Mesenchymal stem cell (in vitro differentiated cells and primary cell): ENCODE results near the gene ME2.
"Not testable (repeated sequence)": the region's sequence is repeated elsewhere in the genome, so short reads cannot be mapped to it uniquely, and the experiment has no call there.

ENCODE experiments used
- DNase-seq: peaks from one replicate; pipeline ENCODE4 v3.0.0-alpha.2; 2013
- H2AFZ ChIP-seq: one replicate; pipeline ENCODE4 v1.6.1; 2013; ENCODE audit warnings: low read depth, mild to moderate bottlenecking, control low read depth, inconsistent platforms, low read length, moderate library complexity
- H2AK5ac ChIP-seq: 2 replicates; pipeline ENCODE4 v1.6.1; 2013; ENCODE audit warnings: low read length, moderate library complexity, mild to moderate bottlenecking, inconsistent platforms; ENCODE audit not compliant: severe bottlenecking
- H2BK120ac ChIP-seq: one replicate; pipeline ENCODE4 v1.6.1; 2013; ENCODE audit warnings: low read depth, mild to moderate bottlenecking, inconsistent platforms, low read length, moderate library complexity
- H2BK12ac ChIP-seq, 2 experiments: one replicate each; pipeline ENCODE4 v1.6.1; 2013; ENCODE audit warnings: inconsistent platforms in 2 of 2, low read length in 2 of 2, mild to moderate bottlenecking in 2 of 2, moderate library complexity in 2 of 2, control low read depth in 1 of 2
- H2BK15ac ChIP-seq: one replicate; pipeline ENCODE4 v1.6.1; 2013; ENCODE audit warnings: mild to moderate bottlenecking, low read depth, inconsistent platforms; ENCODE audit not compliant: poor library complexity, severe bottlenecking
- H2BK5ac ChIP-seq: 2 replicates; pipeline ENCODE4 v1.6.1; 2013; ENCODE audit warnings: low read depth, mild to moderate bottlenecking, low read length, control low read depth, inconsistent platforms; ENCODE audit not compliant: poor library complexity, severe bottlenecking
- H3K14ac ChIP-seq, 2 experiments: one replicate each; pipeline ENCODE4 v1.6.1; 2013; ENCODE audit warnings: inconsistent platforms in 2 of 2, low read length in 2 of 2, control low read depth in 1 of 2, mild to moderate bottlenecking in 1 of 2, moderate library complexity in 1 of 2
- H3K18ac ChIP-seq, 2 experiments: one replicate each; pipeline ENCODE4 v1.6.1; 2013; ENCODE audit warnings: inconsistent platforms in 2 of 2, low read length in 2 of 2, control low read depth in 1 of 2, low read depth in 1 of 2, mild to moderate bottlenecking in 1 of 2
- H3K23ac ChIP-seq, 2 experiments: one replicate each; pipeline ENCODE4 v1.6.1; 2013; ENCODE audit warnings: inconsistent platforms in 2 of 2, low read length in 2 of 2, mild to moderate bottlenecking in 2 of 2, moderate library complexity in 2 of 2, control low read depth in 1 of 2
- H3K27ac ChIP-seq: 2 replicates; pipeline ENCODE4 v1.5.1; 2013; ENCODE audit warnings: mild to moderate bottlenecking, moderate library complexity, low read length, control low read depth, inconsistent platforms; ENCODE audit not compliant: poor library complexity, severe bottlenecking
- H3K27me3 ChIP-seq, 2 experiments: 2 replicates each; pipeline versions ENCODE4 v1.6.1 to v1.7.0; 2013; ENCODE audit warnings: low read length in 2 of 2, mild to moderate bottlenecking in 2 of 2, moderate library complexity in 2 of 2, control low read depth in 1 of 2, inconsistent platforms in 1 of 2; ENCODE audit not compliant: control insufficient read depth in 1 of 2, insufficient read depth in 1 of 2
- H3K36me3 ChIP-seq, 2 experiments: 2 replicates each; pipeline versions ENCODE4 v1.6.1 to v1.7.0; 2013; ENCODE audit warnings: low read length in 2 of 2, control low read depth in 1 of 2, inconsistent platforms in 1 of 2, low read depth in 1 of 2, mild to moderate bottlenecking in 1 of 2; ENCODE audit not compliant: insufficient read depth in 2 of 2, control insufficient read depth in 1 of 2
- H3K4ac ChIP-seq, 2 experiments: one replicate each; pipeline ENCODE4 v1.6.1; 2013; ENCODE audit warnings: inconsistent platforms in 2 of 2, low read length in 2 of 2, mild to moderate bottlenecking in 2 of 2, moderate library complexity in 2 of 2, control low read depth in 1 of 2, low read depth in 1 of 2
- H3K4me1 ChIP-seq: 2 replicates; pipeline ENCODE4 v1.6.1; 2013; ENCODE audit warnings: low read depth, low read length, control low read depth; ENCODE audit not compliant: control insufficient read depth, insufficient read depth
- H3K4me2 ChIP-seq: 2 replicates; pipeline ENCODE4 v1.6.1; 2013; ENCODE audit warnings: low read length, mild to moderate bottlenecking, inconsistent platforms; ENCODE audit not compliant: poor library complexity, severe bottlenecking
- H3K4me3 ChIP-seq, 2 experiments: 2 replicates each; pipeline versions ENCODE4 v1.5.1 to v1.7.0; 2013; ENCODE audit warnings: low read length in 2 of 2, mild to moderate bottlenecking in 2 of 2, control low read depth in 1 of 2, low read depth in 1 of 2; ENCODE audit not compliant: insufficient read depth in 1 of 2
- H3K79me1 ChIP-seq: replicated peaks from 2 replicates; pipeline ENCODE4 v1.6.1; 2013; ENCODE audit warnings: mild to moderate bottlenecking, control low read depth, low read length, inconsistent platforms; ENCODE audit not compliant: poor library complexity, severe bottlenecking
- H3K9ac ChIP-seq: 2 replicates; pipeline ENCODE4 v1.7.0; 2013; ENCODE audit warnings: mild to moderate bottlenecking, low read length, moderate library complexity
- H3K9me3 ChIP-seq: 2 replicates; pipeline ENCODE4 v1.7.0; 2013; ENCODE audit warnings: mild to moderate bottlenecking, low read length; ENCODE audit not compliant: control insufficient read depth
- H4K8ac ChIP-seq: one replicate; pipeline ENCODE4 v1.6.1; 2013; ENCODE audit warnings: inconsistent platforms, mild to moderate bottlenecking, low read length, moderate library complexity
- H4K91ac ChIP-seq: one replicate; pipeline ENCODE4 v1.6.1; 2013; ENCODE audit warnings: mild to moderate bottlenecking, low read length, inconsistent platforms
- WGBS: methylation state at CpG from one replicate; pipeline ENCODE4 v1.1.7; 2013; ENCODE audit warnings: mixed read lengths; 5-methylcytosine and 5-hydroxymethylcytosine counted together

Gene ME2

DNA sequence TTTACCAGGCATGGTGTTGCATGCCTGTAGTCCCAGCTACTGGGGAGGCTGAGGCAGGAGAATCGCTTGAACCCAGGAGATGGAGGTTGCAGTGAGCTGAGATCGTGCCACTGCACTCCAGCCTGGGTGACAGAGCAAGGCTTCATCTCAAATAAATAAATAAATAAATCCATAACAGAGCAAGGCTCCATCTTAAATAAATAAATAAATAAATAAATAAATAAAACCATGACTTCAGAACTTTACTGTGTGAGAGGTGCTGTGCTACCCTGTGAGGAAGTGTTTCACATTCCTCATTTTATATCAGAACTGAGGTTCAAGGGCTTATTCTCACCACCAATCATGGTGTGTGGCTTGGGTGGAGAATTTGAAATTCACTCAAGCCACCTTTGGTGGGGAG, 67.0 kb downstream of the ME2 start:
- H2AK5ac ChIP-seq, H3K14ac ChIP-seq, H2BK12ac ChIP-seq, H3K4me1 ChIP-seq, H2BK120ac ChIP-seq, H2BK15ac ChIP-seq, H3K4ac ChIP-seq, H2AFZ ChIP-seq, H3K18ac ChIP-seq, H3K4me2 ChIP-seq, H3K9me3 ChIP-seq, H3K4me3 ChIP-seq, DNase-seq, H3K27me3 ChIP-seq, H3K23ac ChIP-seq, H4K91ac ChIP-seq, H3K9ac ChIP-seq, H3K27ac ChIP-seq, H3K36me3 ChIP-seq, H4K8ac ChIP-seq, H3K79me1 ChIP-seq, H2BK5ac ChIP-seq: not testable (repeated sequence)
- no CpG with 5 or more reads among the region's 2 CpGs for WGBS

GRCh38 chr18:50947899-50948298, 69.0 kb downstream of the ME2 start:
- no peak overlapping the region for H3K4ac ChIP-seq
- no peak overlapping the region for H4K8ac ChIP-seq
- no peak overlapping the region for H3K9ac ChIP-seq
- no peak overlapping the region for H2BK120ac ChIP-seq
- no peaks in the 10 kb centered on the region for H3K79me1 ChIP-seq
- H3K4me2 ChIP-seq = no peak overlapping the region
- H3K4me3 ChIP-seq = no peak overlapping the region
- H3K27ac ChIP-seq = no peak overlapping the region
- no peaks in the 10 kb centered on the region for H3K27me3 ChIP-seq
- H2AK5ac ChIP-seq = no peak overlapping the region
- no peaks in the 10 kb centered on the region for H3K9me3 ChIP-seq
- H2BK12ac ChIP-seq = no peak overlapping the region
- no peak overlapping the region for H2BK5ac ChIP-seq
- H3K4me1 ChIP-seq = no peaks in the 10 kb centered on the region
- H4K91ac ChIP-seq = no peak overlapping the region
- DNase-seq = no peak
- no peak overlapping the region for H2AFZ ChIP-seq
- H3K36me3 ChIP-seq = peaks cover 4% of the 10 kb centered on the region in 2 experiments
- no peak overlapping the region for H3K18ac ChIP-seq
- no peak overlapping the region for H2BK15ac ChIP-seq
- no peak overlapping the region for H3K14ac ChIP-seq
- WGBS = no CpG with 5 or more reads among the region's 1 CpG
- no peak overlapping the region for H3K23ac ChIP-seq

DNA sequence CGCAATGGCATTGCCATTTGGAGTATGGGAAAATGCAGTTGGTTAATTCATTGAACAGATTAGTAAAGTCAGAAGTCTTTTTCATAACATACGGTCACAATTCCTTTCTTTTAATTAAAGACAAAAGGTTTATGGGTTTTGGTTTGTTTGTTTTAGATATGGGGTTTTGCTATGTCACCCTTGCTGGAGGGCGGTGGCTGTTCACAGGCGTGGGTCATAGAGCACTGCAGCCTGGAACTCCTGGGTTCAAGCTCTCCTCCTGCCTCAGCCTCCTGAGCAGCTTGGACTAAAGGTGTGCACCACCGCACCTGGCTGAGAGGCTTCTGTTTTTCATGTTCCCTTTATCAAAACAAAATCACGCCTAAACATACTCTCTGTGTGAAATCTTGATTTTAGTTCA, 70.3 kb downstream of the ME2 start:
- Histone ChIP-seq H3K18ac (no peak overlapping the region), H3K79me1 (no peaks in the 10 kb centered on the region), H2AFZ (no peak overlapping the region), H3K23ac (no peak overlapping the region), H2AK5ac (no peak overlapping the region), H3K9me3 (no peaks in the 10 kb centered on the region), H3K4me3 (no peak overlapping the region), H3K14ac (no peak overlapping the region), H4K8ac (no peak overlapping the region), H3K27ac (no peak overlapping the region), H3K4me1 (no peaks in the 10 kb centered on the region), H4K91ac (no peak overlapping the region), H2BK5ac (no peak overlapping the region), H3K4ac (no peak overlapping the region), H2BK12ac (no peak overlapping the region), H2BK15ac (no peak overlapping the region), H3K9ac (no peak overlapping the region), H3K36me3 (peaks cover 3 to 4% of the 10 kb centered on the region in 2 experiments), H3K27me3 (no peaks in the 10 kb centered on the region), H2BK120ac (no peak overlapping the region), H3K4me2 (no peak overlapping the region)
- DNase-seq = no peak
- WGBS = 96% methylated on average over 2 of the region's 6 CpGs

- H3K27ac ChIP-seq = no peak overlapping the region
- no peak overlapping the region for H2BK120ac ChIP-seq
- no peaks in the 10 kb centered on the region for H3K27me3 ChIP-seq
- H2AFZ ChIP-seq = no peak overlapping the region
- DNase-seq = no peak
- H2BK5ac ChIP-seq = no peak overlapping the region
- H4K8ac ChIP-seq = no peak overlapping the region
- no peak overlapping the region for H3K14ac ChIP-seq
- H3K4me1 ChIP-seq = no peaks in the 10 kb centered on the region
- no peak overlapping the region for H3K4me2 ChIP-seq
- 74% methylated on average over 2 of the region's 4 CpGs for WGBS
- H3K4me3 ChIP-seq = no peak overlapping the region
- H3K36me3 ChIP-seq = peaks cover 0 to 4% of the 10 kb centered on the region in 2 experiments
- no peak overlapping the region for H2AK5ac ChIP-seq
- H3K4ac ChIP-seq = no peak overlapping the region
- no peak overlapping the region for H4K91ac ChIP-seq
- no peak overlapping the region for H2BK12ac ChIP-seq
- no peak overlapping the region for H3K9ac ChIP-seq
- no peak overlapping the region for H3K23ac ChIP-seq
- H2BK15ac ChIP-seq = no peak overlapping the region
- no peak overlapping the region for H3K18ac ChIP-seq
- H3K79me1 ChIP-seq = no peaks in the 10 kb centered on the region
- no peaks in the 10 kb centered on the region for H3K9me3 ChIP-seq
These were observed 71.7 kb downstream of the ME2 start for GRCh38 chr18:50950626-50951025.
